Thyroid gland (tissue), 4 donors: ENCODE measurements around the gene CASS4. TPM values are rescaled to one million over a fixed set of nuclear protein-coding genes. Genes with fewer than 3 reads are reported as not detected.
"Not testable (repeated sequence)": the region's sequence is repeated elsewhere in the genome, so short reads cannot be mapped to it uniquely, and the experiment has no call there.

Experiments
- DNase-seq, 2 donors: peaks; one replicate each; pipeline ENCODE4 v3.0.0-alpha.2; 2019
- H3K27ac ChIP-seq, 3 donors: fragments of 200-600 bp; sonication (generic); 1 replicate in 2 of 3; 2 replicates in 1 of 3; pipeline ENCODE4 v1.5.1; 2016 to 2019; ENCODE audit warnings: mild to moderate bottlenecking in 1 of 3, moderate library complexity in 1 of 3
- H3K27me3 ChIP-seq: fragments of 200-600 bp; sonication (generic); one replicate; pipeline ENCODE4 v1.5.1; 2019
- H3K36me3 ChIP-seq, 2 donors: fragments of 200-600 bp; sonication (generic); one replicate each; pipeline ENCODE4 v1.5.1; 2016 to 2019
- H3K4me1 ChIP-seq, 2 donors: fragments of 200-600 bp; sonication (generic); one replicate each; pipeline ENCODE4 v1.5.1; 2017 to 2019
- H3K4me3 ChIP-seq, 3 donors: fragments of 200-600 bp; sonication (generic); replicated peaks in 1 of 3; 1 replicate in 2 of 3; 2 replicates in 1 of 3; pipeline ENCODE4 v1.5.1; 2016; ENCODE audit warnings: mild to moderate bottlenecking in 1 of 3
- H3K9me3 ChIP-seq: fragments of 200-600 bp; sonication (generic); one replicate; pipeline ENCODE4 v1.5.1; 2017
- CTCF ChIP-seq, 6 experiments: fragments of 200-600 bp in 3 of 6; fragments of 450-650 bp in 3 of 6; sonication (generic) in 3 of 6; IDR thresholded peaks; one replicate each; pipeline ENCODE4 v1.5.1; 2016 to 2019; ENCODE audit warnings: antibody characterized with exemption in 6 of 6, mild to moderate bottlenecking in 2 of 6, inconsistent platforms in 1 of 6, moderate library complexity in 1 of 6
- POLR2A ChIP-seq, 2 donors: fragments of 450-650 bp; IDR thresholded peaks; one replicate each; pipeline ENCODE4 v1.6.1; 2017; ENCODE audit warnings: antibody characterized with exemption in 2 of 2, mild to moderate bottlenecking in 2 of 2, moderate library complexity in 1 of 2
- WGBS, 2 donors: methylation state at CpG; one replicate each; pipeline ENCODE4 v1.1.5; 2017; 5-methylcytosine and 5-hydroxymethylcytosine counted together
- intact Hi-C: fragments of 100-400 bp; cut with DNase I; formaldehyde crosslinking; loops from one replicate; pipeline ENCODE4 v1.15.1; 2023
- total RNA-seq, 4 donors: library from RNA; depleted of rRNA; stranded (reverse); fragments of >200 nt; gene quantifications; one replicate each; pipeline ENCODE4 v1.2.3, GENCODE V29; 2016

The CASS4 gene
- total RNA-seq, 4 donors from 2014 or later, result 0.22 to 1.6 (median 1.0) TPM

DNA sequence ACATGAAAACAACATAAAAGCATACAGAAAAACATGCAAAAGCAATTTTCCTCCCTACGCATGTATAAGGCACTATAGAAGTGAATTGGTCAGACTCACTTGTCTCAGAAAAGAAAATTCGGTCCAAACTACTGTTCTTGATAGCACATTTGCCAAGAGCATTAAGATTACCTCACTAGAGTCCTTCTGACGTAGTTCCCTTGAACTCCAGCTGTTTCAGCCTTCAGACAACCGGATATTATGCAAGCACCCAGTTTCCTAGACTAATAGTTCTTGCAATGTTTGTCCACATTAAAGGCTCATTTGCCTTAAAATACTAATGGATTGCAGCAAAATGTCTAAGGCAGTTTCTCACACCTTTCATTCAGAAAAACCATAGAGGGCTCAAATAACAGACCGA is 2.5 kb upstream of the CASS4 start:
- 88 to 93% methylated on average over 5 of the region's 5 CpGs for WGBS, 2 donors
- H3K4me1 ChIP-seq, result no peaks in the 10 kb centered on the region
- intact Hi-C loops, result no loop called here
- H3K27me3 ChIP-seq, result no peaks in the 10 kb centered on the region
- TF ChIP-seq POLR2A (IDR thresholded peaks at IDR 0.05), result no peak
- TF ChIP-seq CTCF (IDR thresholded peaks at IDR 0.05), result no peak
- no peak overlapping the region for H3K4me3 ChIP-seq
- H3K27ac ChIP-seq, result no peak overlapping the region
- no peaks in the 10 kb centered on the region for H3K9me3 ChIP-seq
- no peak for DNase-seq
- peaks cover 11 to 14% of the 10 kb centered on the region in 2 donors for H3K36me3 ChIP-seq

DNA sequence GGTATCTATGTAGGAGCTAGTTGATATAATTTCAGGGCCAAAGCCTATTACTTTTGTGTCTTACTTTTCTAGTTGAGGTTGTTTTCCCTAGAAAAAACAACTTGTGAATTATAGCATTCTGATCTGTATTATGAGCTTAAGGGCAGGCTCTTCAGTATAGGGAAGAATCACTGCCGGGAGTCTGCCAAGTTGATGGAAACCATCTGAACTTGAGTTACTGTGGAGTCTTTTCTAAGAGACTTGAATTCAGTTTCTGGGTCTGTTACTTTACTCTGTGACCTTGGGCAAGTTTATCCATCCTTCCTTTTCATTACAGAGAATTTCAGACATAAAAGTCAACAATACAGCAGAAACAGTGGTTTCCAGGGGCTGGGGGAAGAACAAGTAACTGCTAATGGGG is 2.1 kb upstream of the CASS4 start:
- TF ChIP-seq CTCF (IDR thresholded peaks at IDR 0.05), result no peak
- TF ChIP-seq POLR2A (IDR thresholded peaks at IDR 0.05), result no peak
- DNase-seq, result no peak
- intact Hi-C loops, result no loop called here
- Histone ChIP-seq H3K4me3 (no peak overlapping the region), H3K4me1 (no peaks in the 10 kb centered on the region), H3K9me3 (no peaks in the 10 kb centered on the region), H3K36me3 (peaks cover 11 to 14% of the 10 kb centered on the region in 2 donors), H3K27me3 (no peaks in the 10 kb centered on the region), H3K27ac (no peak overlapping the region)
- 86 to 100% methylated on average over 1 of the region's 1 CpG for WGBS, 2 donors

GRCh38 chr20:56411287-56411686 is 773 bp upstream of the CASS4 start:
- H3K4me3 ChIP-seq, intact Hi-C loops, H3K4me1 ChIP-seq, H3K27me3 ChIP-seq, H3K9me3 ChIP-seq, H3K27ac ChIP-seq, DNase-seq: not testable (repeated sequence)
- H3K36me3 ChIP-seq, result peaks cover 11 to 14% of the 10 kb centered on the region in 2 donors
- 92 to 93% methylated on average over 7 of the region's 7 CpGs for WGBS, 2 donors

- Histone ChIP-seq H3K27ac (peak overlapping the region in 2 of 3 donors; percentile 7 to 11), H3K27me3 (no peaks in the 10 kb centered on the region), H3K9me3 (no peaks in the 10 kb centered on the region), H3K36me3 (peaks cover 4 to 9% of the 10 kb centered on the region in 2 donors), H3K4me3 (no peak overlapping the region), H3K4me1 (no peaks in the 10 kb centered on the region)
- no peak for DNase-seq
- TF ChIP-seq POLR2A (IDR thresholded peaks at IDR 0.05) (no peak), CTCF (IDR thresholded peaks at IDR 0.05) (no peak)
- intact Hi-C loops, result no loop called here
- WGBS, 2 donors, result 92 to 97% methylated on average over 7 of the region's 7 CpGs
Measured at GRCh38 chr20:56412473-56412790, 372 bp downstream of the CASS4 start.

DNA sequence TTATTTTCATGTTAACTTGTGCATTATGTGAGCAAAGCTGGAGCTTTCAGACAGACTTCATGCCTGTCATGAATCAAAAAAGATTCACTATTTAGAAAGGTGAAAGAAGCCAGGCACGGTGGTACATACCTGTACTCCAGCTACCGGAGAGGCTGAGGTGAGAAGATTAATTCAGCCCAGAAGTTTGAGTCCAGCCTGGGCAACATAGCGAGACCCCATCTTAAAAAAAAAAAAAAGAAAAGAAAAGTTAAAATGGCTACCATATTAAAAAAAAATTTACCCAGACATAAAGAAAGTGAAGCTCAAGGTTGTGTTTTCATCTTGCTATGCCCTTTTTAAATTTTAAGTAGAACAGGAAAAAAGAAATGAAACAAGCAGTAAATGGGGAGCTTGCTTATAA is 889 bp downstream of the CASS4 start:
- WGBS, 2 donors, result 91 to 99% methylated on average over 3 of the region's 3 CpGs
- intact Hi-C loops, result no loop called here
- TF ChIP-seq CTCF (IDR thresholded peaks at IDR 0.05), result no peak
- Histone ChIP-seq H3K4me1 (no peaks in the 10 kb centered on the region), H3K27ac (no peak overlapping the region), H3K9me3 (no peaks in the 10 kb centered on the region), H3K4me3 (no peak overlapping the region), H3K27me3 (no peaks in the 10 kb centered on the region), H3K36me3 (peaks cover 0 to 4% of the 10 kb centered on the region in 2 donors)
- DNase-seq, result no peak
